Activated CD4-positive, alpha-beta T cell treated with anti-CD3 and anti-CD28 coated beads, Interleukin-2, amount 10 ng/mL, durations not matched to agents 7 days and 5 days (primary cell): ENCODE measurements around the gene SLITRK3. TPM values are rescaled to one million over a fixed set of nuclear protein-coding genes. Genes with fewer than 3 reads are reported as not detected.
"Not testable (repeated sequence)": the region's sequence is repeated elsewhere in the genome, so short reads cannot be mapped to it uniquely, and the experiment has no call there.

Experiments used
- CTCF ChIA-PET: fragments of 350-600 bp; sonication (Branson Sonifier 250); formaldehyde crosslinking; loops from one replicate; lab custom pipeline; 2021; ENCODE audit warnings: antibody characterized with exemption; lab: Charles Lee
- POLR2A ChIA-PET: fragments of 350-600 bp; sonication (Branson Sonifier 250); formaldehyde crosslinking; loops from one replicate; lab custom pipeline; 2021; ENCODE audit warnings: antibody characterized with exemption; lab: Charles Lee
- DNase-seq: peaks from one replicate; pipeline ENCODE4 v3.0.0-alpha.2; 2020
- H3K27ac Mint-ChIP-seq: one replicate; pipeline ENCODE4 v1.8.0; 2021; ENCODE audit warnings: mild to moderate bottlenecking, moderate library complexity, mixed read lengths
- H3K27me3 Mint-ChIP-seq: one replicate; pipeline ENCODE4 v1.8.0; 2021; ENCODE audit warnings: mixed read lengths
- H3K36me3 Mint-ChIP-seq: one replicate; pipeline ENCODE4 v1.8.0; 2021; ENCODE audit warnings: low read depth, mixed read lengths
- H3K4me1 Mint-ChIP-seq: one replicate; pipeline ENCODE4 v1.8.0; 2021; ENCODE audit warnings: mixed read lengths
- H3K4me3 Mint-ChIP-seq: one replicate; pipeline ENCODE4 v1.8.0; 2021; ENCODE audit warnings: mild to moderate bottlenecking, moderate library complexity, mixed read lengths
- H3K9me3 Mint-ChIP-seq: one replicate; pipeline ENCODE4 v1.8.0; 2021; ENCODE audit warnings: mixed read lengths
- total RNA-seq, 2 experiments: library from RNA; stranded (reverse); gene quantifications; one replicate each; pipeline ENCODE4 v1.2.3, GENCODE V29; 2021

SLITRK3 gene
- total RNA-seq, 2 experiments from 2014 or later = not detected

DNA sequence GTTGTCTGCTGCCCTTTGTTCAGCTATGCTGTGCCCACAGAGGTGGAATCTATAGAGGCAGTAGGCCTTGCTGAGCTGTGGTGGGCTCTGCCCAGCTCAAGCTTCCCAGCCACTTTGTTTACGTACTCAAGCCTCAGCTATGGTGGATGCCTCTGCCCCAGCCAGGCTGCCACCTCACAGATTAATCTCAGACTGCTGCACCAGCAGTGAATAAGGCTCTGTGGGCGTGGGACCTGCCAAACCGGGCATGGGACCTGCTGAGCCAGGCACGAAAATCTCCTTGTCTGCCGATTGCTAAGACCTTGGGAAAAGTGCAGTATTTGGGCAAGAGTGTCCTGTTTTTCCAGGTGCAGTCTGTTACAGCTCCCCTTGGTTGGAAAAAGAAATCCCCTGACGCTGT is 26.8 kb downstream of the SLITRK3 start:
- ChIA-PET POLR2A (no interaction called here), CTCF (no interaction called here)
- no peaks in the 10 kb centered on the region for H3K4me1 Mint-ChIP-seq
- DNase-seq = no peak
- H3K27ac Mint-ChIP-seq = no peak overlapping the region
- no peak overlapping the region for H3K4me3 Mint-ChIP-seq
- no peaks in the 10 kb centered on the region for H3K9me3 Mint-ChIP-seq
- no peaks in the 10 kb centered on the region for H3K36me3 Mint-ChIP-seq
- no peaks in the 10 kb centered on the region for H3K27me3 Mint-ChIP-seq

DNA sequence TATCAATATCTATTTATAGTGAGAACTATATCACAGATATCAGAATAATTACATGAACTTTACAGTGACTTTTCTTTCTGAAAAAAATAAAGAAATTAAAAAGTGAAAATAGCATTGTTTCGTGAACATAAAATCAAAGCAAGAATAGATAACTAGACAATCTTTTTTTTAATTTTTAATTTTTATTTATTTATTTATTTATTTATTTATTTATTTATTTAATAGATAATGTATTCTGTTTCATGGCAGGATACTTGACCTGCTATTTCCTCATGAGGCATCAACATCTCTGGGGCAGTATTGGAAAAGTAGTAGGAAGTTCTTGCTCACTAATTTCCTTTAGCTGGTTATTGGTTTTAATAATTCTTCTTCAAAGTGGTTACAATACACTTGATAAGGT is 33.3 kb downstream of the SLITRK3 start:
- H3K4me3 Mint-ChIP-seq = no peak overlapping the region
- ChIA-PET POLR2A (no interaction called here), CTCF (no interaction called here)
- no peaks in the 10 kb centered on the region for H3K9me3 Mint-ChIP-seq
- H3K27ac Mint-ChIP-seq = no peak overlapping the region
- no peaks in the 10 kb centered on the region for H3K4me1 Mint-ChIP-seq
- DNase-seq = no peak
- no peaks in the 10 kb centered on the region for H3K27me3 Mint-ChIP-seq
- no peaks in the 10 kb centered on the region for H3K36me3 Mint-ChIP-seq

DNA sequence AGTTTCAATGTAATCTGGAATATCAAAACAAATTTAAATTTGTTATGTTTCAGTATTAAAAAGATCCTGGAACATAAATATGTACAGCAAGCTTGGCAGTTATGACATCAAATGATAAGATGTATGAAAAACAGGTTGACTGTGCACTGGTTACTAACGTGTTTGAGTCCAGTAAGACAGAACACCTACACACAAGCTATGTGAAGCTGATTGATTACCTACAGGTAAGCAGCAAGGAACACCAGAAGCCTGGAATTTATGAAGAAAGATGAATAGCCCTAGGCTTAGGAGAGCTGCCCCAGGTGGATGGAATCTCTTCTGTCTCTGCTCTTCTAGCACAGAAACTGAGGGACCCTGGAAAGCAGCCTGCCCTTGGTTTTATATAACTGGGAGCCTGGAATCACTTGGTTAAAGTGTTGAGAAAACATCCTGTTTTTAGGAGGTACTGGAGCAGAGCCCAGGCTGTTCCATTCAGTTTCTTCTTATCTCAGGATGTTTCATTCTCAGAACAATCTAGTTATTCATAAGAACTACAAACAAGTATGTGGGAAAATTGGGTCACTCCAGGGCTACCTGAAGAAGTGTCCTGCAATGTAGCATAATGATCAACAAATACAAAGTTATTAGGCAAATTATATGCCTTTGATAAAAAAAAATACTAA is 36.3 kb downstream of the SLITRK3 start:
- no peak for DNase-seq
- Mint-ChIP-seq H3K4me3 (no peak overlapping the region), H3K4me1 (no peaks in the 10 kb centered on the region), H3K36me3 (no peaks in the 10 kb centered on the region), H3K9me3 (no peaks in the 10 kb centered on the region), H3K27me3 (no peaks in the 10 kb centered on the region), H3K27ac (no peak overlapping the region)
- POLR2A ChIA-PET = no interaction called here
- CTCF ChIA-PET = no interaction called here

DNA sequence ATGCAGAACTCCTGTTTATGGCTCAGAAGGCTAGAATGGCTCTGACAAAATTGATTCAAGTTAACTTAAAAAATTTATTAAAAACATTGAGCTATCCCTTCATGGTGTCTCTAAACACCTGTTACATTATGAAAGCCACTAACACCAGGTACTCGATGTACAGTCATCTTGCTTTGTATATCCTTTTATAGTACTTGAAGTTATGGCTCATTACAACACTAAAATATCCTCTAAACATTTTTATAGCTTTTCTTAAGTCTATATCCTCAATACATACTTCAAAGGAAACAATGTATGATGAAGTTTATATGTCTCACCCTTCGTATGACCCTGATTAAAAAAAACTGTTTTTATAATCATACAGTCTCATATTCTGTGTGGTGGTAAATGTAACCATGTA is 38.2 kb downstream of the SLITRK3 start:
- Mint-ChIP-seq H3K27me3 (no peaks in the 10 kb centered on the region), H3K36me3 (no peaks in the 10 kb centered on the region), H3K9me3 (no peaks in the 10 kb centered on the region), H3K4me1 (no peaks in the 10 kb centered on the region), H3K27ac (no peak overlapping the region), H3K4me3 (no peak overlapping the region)
- no peak for DNase-seq
- POLR2A ChIA-PET = no interaction called here
- CTCF ChIA-PET = no interaction called here

DNA sequence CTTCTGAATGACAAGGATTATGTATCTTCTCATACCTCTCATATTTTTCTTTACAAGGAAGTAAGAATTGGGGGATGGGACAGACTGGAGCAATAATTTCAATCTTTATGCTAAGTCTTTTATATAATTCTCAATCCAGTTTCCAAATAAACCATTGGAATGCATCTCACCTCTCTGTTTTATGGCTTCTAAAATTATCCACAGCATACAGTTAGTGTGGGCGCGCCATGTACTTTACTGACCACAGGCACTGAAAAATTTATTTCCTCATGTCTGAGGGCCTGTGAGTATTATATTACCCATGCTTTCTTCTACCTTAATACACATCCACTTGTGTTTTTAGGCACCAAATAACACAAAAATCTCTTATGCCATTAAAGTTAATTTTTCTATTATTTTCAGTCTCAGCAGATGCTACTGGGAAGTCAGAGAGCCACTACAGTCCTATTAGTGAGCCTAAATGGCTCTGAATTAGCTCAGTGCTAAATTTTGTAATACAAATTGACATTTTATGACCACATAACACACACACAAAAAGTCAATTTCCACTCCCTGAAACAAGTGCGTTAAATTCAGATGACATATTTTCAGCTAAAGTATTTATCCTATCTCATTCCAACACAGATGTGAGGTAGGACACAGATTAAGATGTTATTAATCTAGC is 39.3 kb downstream of the SLITRK3 start:
- no peaks in the 10 kb centered on the region for H3K9me3 Mint-ChIP-seq
- no peak for DNase-seq
- H3K4me3 Mint-ChIP-seq = no peak overlapping the region
- POLR2A ChIA-PET = no interaction called here
- no peaks in the 10 kb centered on the region for H3K27me3 Mint-ChIP-seq
- no peaks in the 10 kb centered on the region for H3K4me1 Mint-ChIP-seq
- H3K36me3 Mint-ChIP-seq = no peaks in the 10 kb centered on the region
- CTCF ChIA-PET = no interaction called here
- no peak overlapping the region for H3K27ac Mint-ChIP-seq

DNA sequence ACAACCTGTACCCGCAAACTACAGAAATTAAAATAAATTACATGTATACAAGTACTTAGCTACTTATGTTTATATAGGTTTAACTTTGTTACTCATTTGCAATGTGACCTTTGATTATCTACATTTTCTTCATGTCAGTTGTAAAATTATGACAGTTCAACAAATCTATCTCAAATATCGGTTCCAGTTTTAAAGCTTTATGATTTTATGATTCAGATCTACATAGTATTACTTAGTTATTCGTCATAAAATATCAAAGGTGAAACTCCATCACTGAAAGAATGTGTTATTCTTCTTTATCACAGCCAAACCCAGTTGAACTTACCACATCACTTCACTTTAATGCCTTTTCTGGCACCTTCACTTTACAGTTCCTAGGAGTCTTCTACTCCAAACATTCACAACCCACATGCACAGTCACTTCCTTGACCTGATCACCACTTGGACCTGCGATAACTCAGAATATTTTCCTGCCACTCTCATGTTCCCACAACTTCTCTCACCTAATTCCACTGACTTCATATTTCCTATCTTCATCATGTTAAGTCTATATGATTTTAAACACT is 47.2 kb downstream of the SLITRK3 start:
- H3K27ac Mint-ChIP-seq = no peak overlapping the region
- H3K36me3 Mint-ChIP-seq = no peaks in the 10 kb centered on the region
- no peaks in the 10 kb centered on the region for H3K9me3 Mint-ChIP-seq
- no peak overlapping the region for H3K4me3 Mint-ChIP-seq
- POLR2A ChIA-PET = no interaction called here
- no peaks in the 10 kb centered on the region for H3K27me3 Mint-ChIP-seq
- no peaks in the 10 kb centered on the region for H3K4me1 Mint-ChIP-seq
- CTCF ChIA-PET = no interaction called here
- DNase-seq = no peak

DNA sequence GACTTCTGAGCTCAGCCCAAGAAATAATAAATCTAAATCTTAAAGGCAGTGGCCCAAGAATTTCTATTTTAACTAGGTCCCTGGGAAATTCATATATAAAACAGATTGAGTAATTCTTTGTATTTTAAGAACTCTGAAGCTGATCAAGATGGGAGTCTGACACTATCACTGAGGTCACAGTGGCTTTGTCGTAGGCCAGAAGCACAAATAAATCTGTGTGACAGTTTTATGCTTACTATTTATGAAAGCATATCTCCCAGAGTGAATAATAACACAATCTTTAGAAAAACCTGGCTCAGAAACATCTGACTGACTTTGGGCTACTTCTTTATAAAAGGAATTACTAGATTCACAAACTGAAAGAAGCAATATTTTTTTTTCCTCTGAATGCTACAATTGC is 51.9 kb downstream of the SLITRK3 start:
- ChIA-PET POLR2A (no interaction called here), CTCF (no interaction called here)
- no peak for DNase-seq
- Mint-ChIP-seq H3K36me3 (no peaks in the 10 kb centered on the region), H3K27ac (no peak overlapping the region), H3K4me1 (no peaks in the 10 kb centered on the region), H3K27me3 (no peaks in the 10 kb centered on the region), H3K4me3 (no peak overlapping the region), H3K9me3 (no peaks in the 10 kb centered on the region)

DNA sequence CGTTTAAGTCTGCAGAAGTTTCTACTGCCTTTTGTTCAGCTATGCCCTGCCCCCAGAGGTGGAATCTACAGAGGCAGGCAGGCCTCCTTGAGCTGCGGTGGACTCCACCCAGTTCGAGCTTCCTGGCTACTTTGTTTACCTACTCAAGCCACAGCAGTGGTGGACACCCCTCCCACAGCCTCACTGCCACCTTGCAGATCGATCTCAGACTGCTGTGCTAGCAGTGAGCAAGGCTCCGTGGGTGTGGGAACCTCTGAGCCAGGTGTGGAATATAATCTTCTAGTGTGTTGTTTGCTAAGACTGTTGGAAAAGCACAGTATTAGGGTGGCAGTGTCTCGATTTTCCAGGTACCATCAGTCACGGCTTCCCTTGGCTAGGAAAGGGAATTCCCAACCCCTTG is 56.3 kb downstream of the SLITRK3 start:
- CTCF ChIA-PET, H3K27me3 Mint-ChIP-seq, H3K36me3 Mint-ChIP-seq, H3K27ac Mint-ChIP-seq, H3K4me1 Mint-ChIP-seq, H3K4me3 Mint-ChIP-seq, H3K9me3 Mint-ChIP-seq, POLR2A ChIA-PET, DNase-seq: not testable (repeated sequence)

Other genes starting within 250 kb of the SLITRK3 start
- gene SI, start 117.9 kb downstream of the SLITRK3 start, total RNA-seq = not detected